Loucy (cell line): ENCODE results near the gene AMPD2.

Experiments
- H2AFZ ChIP-seq: fragments of 200-600 bp; sonication (generic); 2 replicates; pipeline ENCODE4 v1.6.0; 2016; ENCODE audit warnings: antibody characterized with exemption, mild to moderate bottlenecking, low read length, moderate library complexity
- H3F3A ChIP-seq: fragments of 200-600 bp; 2 replicates; pipeline ENCODE4 v1.6.0; 2016; ENCODE audit warnings: antibody characterized with exemption, low read depth, mild to moderate bottlenecking
- H3K27me3 ChIP-seq: fragments of 200-600 bp; sonication (generic); 2 replicates; pipeline ENCODE4 v1.6.1; 2014; ENCODE audit warnings: low read length, mild to moderate bottlenecking; ENCODE audit not compliant: insufficient read depth, poor library complexity, severe bottlenecking
- H3K36me3 ChIP-seq: fragments of 200-600 bp; sonication (generic); 2 replicates; pipeline ENCODE4 v1.6.1; 2016; ENCODE audit warnings: low read length; ENCODE audit not compliant: insufficient read depth
- H3K4me1 ChIP-seq: fragments of 200-600 bp; sonication (generic); 2 replicates; pipeline ENCODE4 v1.5.1; 2014; ENCODE audit warnings: low read length, mild to moderate bottlenecking; ENCODE audit not compliant: insufficient read depth, poor library complexity, severe bottlenecking
- H3K4me2 ChIP-seq: fragments of 200-600 bp; sonication (generic); 2 replicates; pipeline ENCODE4 v1.6.0; 2014; ENCODE audit warnings: antibody characterized with exemption, low read length, low read depth, mild to moderate bottlenecking; ENCODE audit not compliant: poor library complexity, severe bottlenecking
- H3K4me3 ChIP-seq: fragments of 200-600 bp; sonication (generic); 2 replicates; pipeline ENCODE4 v1.5.1; 2014; ENCODE audit warnings: low read length, mild to moderate bottlenecking, mixed read lengths; ENCODE audit not compliant: poor library complexity, severe bottlenecking
- H3K79me2 ChIP-seq: fragments of 200-600 bp; sonication (generic); 2 replicates; pipeline ENCODE4 v1.6.1; 2014; ENCODE audit warnings: low read length; ENCODE audit not compliant: insufficient read depth
- H3K9ac ChIP-seq: fragments of 200-600 bp; sonication (generic); 2 replicates; pipeline ENCODE4 v1.6.0; 2014; ENCODE audit warnings: mild to moderate bottlenecking, low read depth, low read length, moderate library complexity; ENCODE audit not compliant: poor library complexity, severe bottlenecking
- H3K9me2 ChIP-seq: fragments of 200-600 bp; sonication (generic); replicated peaks from 2 replicates; pipeline ENCODE4 v1.6.1; 2016; ENCODE audit warnings: low read depth, low read length, mixed read lengths
- H3K9me3 ChIP-seq: fragments of 200-600 bp; sonication (generic); 2 replicates; pipeline ENCODE4 v1.6.1; 2014; ENCODE audit warnings: mild to moderate bottlenecking, antibody characterized with exemption, low read length, low read depth; ENCODE audit not compliant: insufficient read depth
- H4K20me1 ChIP-seq: fragments of 200-600 bp; sonication (generic); 2 replicates; pipeline ENCODE4 v1.6.0; 2014; ENCODE audit warnings: antibody characterized with exemption, low read length, mild to moderate bottlenecking; ENCODE audit not compliant: insufficient read depth, poor library complexity, severe bottlenecking
- CTCF ChIP-seq: fragments of 200-600 bp; sonication (generic); conservative IDR thresholded peaks from 2 replicates; pipeline ENCODE4 v1.5.1; 2014; ENCODE audit warnings: mild to moderate bottlenecking, antibody characterized with exemption, low read length
- EZH2phosphoT487 ChIP-seq: fragments of 200-600 bp; IDR thresholded peaks from 2 replicates; pipeline ENCODE4 v1.6.1; 2018; ENCODE audit warnings: antibody characterized with exemption, mild to moderate bottlenecking, moderate library complexity, borderline replicate concordance

AMPD2 gene

GRCh38 chr1:109637446-109637845 is 17.8 kb downstream of the AMPD2 start:
- H3K79me2 ChIP-seq: no peaks in the 10 kb centered on the region
- TF ChIP-seq EZH2phosphoT487: no peak
- TF ChIP-seq CTCF: no peak
- no peaks in the 10 kb centered on the region for H3K36me3 ChIP-seq
- no peak overlapping the region for H3K9ac ChIP-seq
- H3F3A ChIP-seq: no peaks in the 10 kb centered on the region
- H2AFZ ChIP-seq: no peak overlapping the region
- no peaks in the 10 kb centered on the region for H4K20me1 ChIP-seq
- H3K4me3 ChIP-seq: no peak overlapping the region
- no peaks in the 10 kb centered on the region for H3K9me2 ChIP-seq
- no peaks in the 10 kb centered on the region for H3K27me3 ChIP-seq
- H3K4me2 ChIP-seq: no peak overlapping the region
- H3K4me1 ChIP-seq: peaks cover 6% of the 10 kb centered on the region
- H3K9me3 ChIP-seq: no peaks in the 10 kb centered on the region

GRCh38 chr1:109639063-109639840 is 19.6 kb downstream of the AMPD2 start:
- H3K4me3 ChIP-seq: no peak overlapping the region
- no peaks in the 10 kb centered on the region for H3K79me2 ChIP-seq
- H3K27me3 ChIP-seq: no peaks in the 10 kb centered on the region
- no peaks in the 10 kb centered on the region for H4K20me1 ChIP-seq
- no peak overlapping the region for H2AFZ ChIP-seq
- H3K9me3 ChIP-seq: no peaks in the 10 kb centered on the region
- no peaks in the 10 kb centered on the region; the same call in 1 of the 2 replicates for H3F3A ChIP-seq
- peaks cover 6% of the 10 kb centered on the region for H3K4me1 ChIP-seq
- no peak for TF ChIP-seq CTCF
- no peak for TF ChIP-seq EZH2phosphoT487
- H3K4me2 ChIP-seq: no peak overlapping the region
- H3K9me2 ChIP-seq: no peaks in the 10 kb centered on the region
- H3K36me3 ChIP-seq: no peaks in the 10 kb centered on the region
- no peak overlapping the region for H3K9ac ChIP-seq

GRCh38 chr1:109639841-109640184 is 20.2 kb downstream of the AMPD2 start:
- no peaks in the 10 kb centered on the region for H3K27me3 ChIP-seq
- no peak for TF ChIP-seq CTCF
- no peak for TF ChIP-seq EZH2phosphoT487

More at GRCh38 chr1:109639841-109640184, 20.2 kb downstream of the AMPD2 start:
- no peaks in the 10 kb centered on the region; the same call in 1 of the 2 replicates for H3F3A ChIP-seq
- H3K4me3 ChIP-seq: no peak overlapping the region
- no peaks in the 10 kb centered on the region for H3K9me3 ChIP-seq
- H3K4me1 ChIP-seq: peaks cover 6% of the 10 kb centered on the region
- H4K20me1 ChIP-seq: no peaks in the 10 kb centered on the region
- H2AFZ ChIP-seq: no peak overlapping the region
- no peaks in the 10 kb centered on the region for H3K36me3 ChIP-seq
- H3K79me2 ChIP-seq: no peaks in the 10 kb centered on the region
- H3K9me2 ChIP-seq: no peaks in the 10 kb centered on the region
- H3K9ac ChIP-seq: no peak overlapping the region
- no peak overlapping the region for H3K4me2 ChIP-seq
